HG03280 (cell line): ENCODE measurements around the gene CUL1.
A peak's percentile ranks its signal among the peaks of the same experiment; 100 is the strongest.
"Not testable (repeated sequence)": the region's sequence is repeated elsewhere in the genome, so short reads cannot be mapped to it uniquely, and the experiment has no call there.

Source experiments
- ATAC-seq: cut with Tn5 transposase; IDR thresholded peaks from one replicate; pipeline ENCODE4 v1.9.1; 2021; ENCODE audit warnings: mild to moderate bottlenecking, moderate library complexity; ENCODE audit not compliant: unreplicated experiment

The CUL1 gene

GRCh38 chr7:148696787-148697186 is 1.9 kb upstream of the CUL1 start:
- ATAC-seq, result no peak

- no peak for ATAC-seq
Measured at GRCh38 chr7:148697256-148698006, 1.3 kb upstream of the CUL1 start.

GRCh38 chr7:148698007-148698396 is 701 bp upstream of the CUL1 start:
- peak; percentile 4 for ATAC-seq

- ATAC-seq, result peak; percentile 43
Measured at GRCh38 chr7:148699024-148699781, 500 bp downstream of the CUL1 start.

GRCh38 chr7:148699782-148700629 is 1.3 kb downstream of the CUL1 start:
- peak; percentile 27 for ATAC-seq

- no peak for ATAC-seq
Measured at GRCh38 chr7:148700661-148701064, 2.0 kb downstream of the CUL1 start.

DNA sequence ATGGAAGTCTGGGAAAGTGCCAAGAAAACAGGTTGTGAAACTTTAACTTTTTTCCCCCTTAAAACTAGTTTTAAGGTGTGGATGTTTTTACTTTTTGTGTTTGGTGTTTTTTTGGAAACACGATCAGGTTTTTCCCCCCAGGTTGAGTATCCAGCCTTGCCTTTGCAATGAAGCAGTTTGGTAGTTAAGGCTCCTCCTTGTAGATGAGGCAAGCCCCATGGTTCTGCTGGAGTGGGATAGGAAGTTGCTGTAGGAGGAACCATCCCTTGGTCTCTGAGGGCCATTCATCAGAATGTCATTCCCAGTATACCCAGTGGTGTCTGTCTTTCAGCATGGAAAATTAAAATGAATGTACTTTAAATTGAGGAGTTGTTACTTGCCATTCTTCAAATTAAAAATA is 2.7 kb downstream of the CUL1 start:
- no peak for ATAC-seq

DNA sequence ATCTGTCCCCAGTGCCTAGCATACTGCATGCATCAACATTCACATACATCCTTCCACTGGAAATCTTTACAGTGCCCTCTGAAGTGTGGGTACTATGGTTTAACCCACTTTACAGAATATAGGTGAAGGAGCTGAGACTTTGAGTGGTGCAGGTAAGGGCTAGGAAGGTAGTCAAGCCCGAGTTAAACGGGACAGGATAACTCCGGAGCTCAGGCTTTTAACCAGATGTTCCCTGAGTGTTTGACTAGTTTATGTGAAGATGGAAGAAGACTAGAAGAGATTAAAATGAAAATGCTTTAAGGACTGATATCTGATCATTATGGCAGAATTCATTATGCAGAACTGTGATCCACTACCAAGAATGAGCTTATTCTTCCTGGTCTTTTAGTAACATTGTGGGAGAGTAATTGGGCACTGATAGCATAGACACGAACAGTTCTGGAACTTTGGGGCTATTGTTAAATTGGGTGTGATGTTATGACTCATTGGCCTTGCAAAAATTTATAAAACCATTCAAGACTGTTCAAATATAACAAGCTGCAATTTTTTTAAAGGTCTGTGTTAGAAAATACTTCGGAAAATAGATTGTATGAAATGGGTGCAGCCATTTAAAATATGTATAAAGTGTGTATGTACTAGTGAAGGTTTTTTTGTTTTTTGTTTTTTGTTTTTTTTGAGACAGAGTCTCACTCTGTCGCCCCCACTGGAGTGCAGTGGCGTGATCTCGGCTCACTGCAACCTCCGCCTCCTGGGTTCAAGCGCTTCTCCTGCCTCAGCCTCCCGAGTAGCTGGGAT is 4.4 kb downstream of the CUL1 start:
- ATAC-seq, result no peak

DNA sequence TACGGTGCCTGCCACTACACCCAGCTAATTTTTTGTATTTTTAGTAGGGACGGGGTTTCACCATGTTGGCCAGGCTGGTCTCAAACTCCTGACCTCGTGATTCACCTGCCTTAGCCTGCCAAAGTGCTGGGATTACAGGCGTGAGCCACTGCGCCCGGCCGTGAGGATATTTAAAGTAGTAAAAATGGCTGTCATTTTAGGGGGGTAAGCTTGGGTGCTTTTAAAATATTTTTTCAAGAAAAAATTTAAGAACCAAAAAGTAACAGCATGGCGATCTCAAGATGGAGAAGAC is 4.9 kb downstream of the CUL1 start:
- ATAC-seq, result not testable (repeated sequence)

GRCh38 chr7:148704189-148704588 is 5.5 kb downstream of the CUL1 start:
- no peak for ATAC-seq

GRCh38 chr7:148704970-148705369 is 6.3 kb downstream of the CUL1 start:
- no peak for ATAC-seq

DNA sequence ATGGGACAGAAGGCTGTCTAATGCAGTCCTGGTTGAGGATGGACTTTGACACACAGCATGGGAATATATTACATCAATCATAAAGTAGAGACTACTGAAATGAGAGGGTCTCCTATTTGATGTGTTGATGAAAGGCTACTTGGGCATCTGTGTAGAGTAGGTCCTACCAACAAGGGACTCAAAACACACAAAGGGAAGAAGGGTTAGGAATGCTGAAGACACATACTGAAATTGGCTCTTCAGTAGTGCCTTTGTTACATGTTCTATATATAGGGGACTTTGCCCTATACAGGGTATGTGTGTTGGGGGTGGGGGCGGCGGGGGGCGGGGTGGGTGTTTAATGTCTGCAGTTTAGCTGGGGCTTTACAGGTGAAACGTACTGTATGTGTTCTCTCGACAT is 7.7 kb downstream of the CUL1 start:
- ATAC-seq, result no peak

DNA sequence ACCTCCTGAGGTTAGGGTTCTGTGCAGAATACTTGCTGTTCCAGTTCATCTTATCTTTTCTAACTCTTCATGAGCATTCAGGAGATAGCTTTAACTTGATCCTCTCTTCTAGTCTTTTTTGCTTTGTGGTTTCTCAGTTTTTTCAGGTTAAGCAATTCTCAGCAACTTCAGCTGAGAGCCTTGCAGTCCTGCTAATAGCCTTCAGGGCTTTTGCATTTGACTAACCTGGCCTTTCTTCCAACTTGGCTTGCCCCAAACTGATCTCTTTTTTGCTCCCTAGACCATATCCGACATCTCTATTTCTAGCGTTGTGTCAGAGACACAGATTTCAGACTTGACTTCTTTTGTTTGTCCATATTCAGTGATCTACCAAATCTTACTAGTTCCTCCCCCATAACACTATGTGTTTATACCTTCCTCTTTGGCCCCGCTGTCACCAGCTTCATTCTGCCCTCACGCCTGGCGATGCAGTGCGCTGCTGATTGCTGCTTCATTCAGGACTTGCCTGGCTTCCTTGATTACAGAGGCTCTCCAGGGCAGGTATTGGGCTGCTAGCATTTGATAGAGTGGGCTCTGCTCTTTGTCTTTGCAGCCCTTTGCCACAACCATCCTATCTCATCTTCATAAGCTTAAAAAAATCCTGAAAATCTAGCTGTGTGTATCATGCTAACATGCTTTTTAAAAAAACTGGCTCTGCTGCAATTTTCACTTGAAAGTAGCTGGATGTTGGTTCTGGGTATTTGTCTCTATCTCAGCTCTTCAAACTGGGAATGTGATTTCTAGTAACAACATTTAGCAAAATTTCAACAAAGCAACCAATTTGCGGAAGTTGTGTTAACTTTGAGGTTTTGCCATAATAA is 9.6 kb downstream of the CUL1 start:
- no peak for ATAC-seq

DNA sequence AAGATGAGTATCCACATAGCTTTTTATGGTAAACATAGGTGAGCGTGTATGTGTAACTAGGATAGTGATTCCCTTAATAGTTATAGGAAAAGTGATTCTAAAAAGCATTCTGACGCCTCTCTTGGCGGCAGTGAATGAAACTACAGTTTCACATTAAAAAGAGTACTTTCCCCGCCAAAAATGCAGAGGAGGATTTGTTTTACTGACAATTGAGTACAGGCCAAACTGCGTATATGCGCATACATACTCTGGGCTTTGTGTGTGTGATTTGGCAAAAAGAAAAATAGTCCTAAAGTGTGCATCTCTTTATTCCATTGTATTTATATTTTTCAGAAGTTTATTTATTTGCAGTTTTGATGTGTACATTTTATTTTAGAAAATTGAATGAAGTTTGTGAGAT is 10.3 kb downstream of the CUL1 start:
- ATAC-seq, result no peak

- not testable (repeated sequence) for ATAC-seq
Measured at GRCh38 chr7:148710426-148710825, 11.7 kb downstream of the CUL1 start.

GRCh38 chr7:148711191-148712102 is 12.7 kb downstream of the CUL1 start:
- peak; percentile 46 for ATAC-seq

DNA sequence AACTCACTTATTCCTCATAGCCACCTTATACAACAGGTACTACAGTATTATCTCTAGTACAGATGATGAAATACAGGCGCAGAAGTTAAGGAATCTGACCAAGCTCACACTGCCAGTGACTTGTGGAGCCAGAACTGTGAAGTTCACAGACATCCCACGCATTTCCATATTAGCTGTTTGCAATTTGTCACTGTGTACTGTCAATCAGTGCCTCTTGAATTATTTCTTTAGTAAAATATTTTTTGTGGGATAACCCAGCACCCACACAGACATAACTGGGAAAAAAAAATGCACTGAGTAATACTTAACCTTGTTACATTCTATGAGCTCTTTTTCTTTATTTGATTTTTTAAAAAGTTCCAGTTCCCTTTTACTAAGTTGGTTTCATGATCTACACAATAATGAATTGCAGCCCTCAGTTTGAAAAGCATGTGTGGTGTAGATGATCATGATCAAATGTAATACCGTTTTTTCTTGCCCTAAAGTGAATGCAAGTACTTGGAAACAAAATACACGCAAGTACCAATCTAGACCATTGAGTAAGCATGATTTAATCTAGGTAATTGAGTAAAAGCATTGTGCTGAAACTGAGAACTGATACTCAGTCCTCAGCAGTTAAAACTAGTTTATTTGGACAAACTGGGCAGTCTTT is 14.1 kb downstream of the CUL1 start:
- peak; percentile 60 for ATAC-seq

DNA sequence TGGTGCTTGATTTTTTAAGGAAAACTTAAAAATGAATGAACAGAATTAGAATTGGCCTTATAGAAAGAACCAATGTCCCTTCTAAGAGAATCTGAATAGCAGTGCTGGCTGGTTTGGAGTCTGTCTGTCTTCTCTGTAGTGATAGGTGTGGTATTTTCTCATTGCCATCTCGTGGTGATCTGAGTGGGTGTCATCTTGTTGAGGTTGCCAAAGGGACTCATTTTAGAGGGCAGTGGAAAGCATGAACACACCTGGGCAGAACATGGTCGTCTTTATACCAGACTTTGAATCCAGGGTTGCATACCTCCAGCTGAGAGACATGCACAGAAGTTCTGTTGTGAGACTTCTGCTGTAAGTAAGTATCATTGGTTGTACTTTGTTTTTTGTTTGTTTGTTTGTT is 15.8 kb downstream of the CUL1 start:
- no peak for ATAC-seq
